H1 (cell line): ENCODE measurements around the gene TBC1D22A. TPM values are rescaled to one million over a fixed set of nuclear protein-coding genes. Genes with fewer than 3 reads are reported as not detected.

Experiments used
- CBX5 ChIP-seq: fragments of 300-800, 300-1000 bp; sonication (generic); IDR thresholded peaks from 2 replicates; pipeline ENCODE4 v1.7.1; 2016; ENCODE audit warnings: antibody characterized with exemption, low read length, low read depth
- CHD1 ChIP-seq: IDR thresholded peaks from 2 replicates; pipeline ENCODE4 v1.6.1; 2012; ENCODE audit warnings: low read depth, low read length, improper control_type of control experiment
- E2F6 ChIP-seq: IDR thresholded peaks from 2 replicates; pipeline ENCODE4 v1.6.1; 2012; ENCODE audit warnings: inconsistent platforms
- EZH2 ChIP-seq: fragments of 200-600 bp; sonication (generic); IDR thresholded peaks from 2 replicates; pipeline ENCODE4 v1.7.1; 2012; ENCODE audit warnings: low read depth, mild to moderate bottlenecking, moderate library complexity, low read length, inconsistent platforms; ENCODE audit not compliant: severe bottlenecking
- HDAC2 ChIP-seq, 2 experiments: fragments of 300-600 bp in 1 of 2; sonication (generic) in 1 of 2; IDR thresholded peaks; 2 replicates each; pipeline ENCODE4 v1.6.1; 2011 to 2012; ENCODE audit warnings: low read depth in 2 of 2, low read length in 2 of 2, mild to moderate bottlenecking in 2 of 2, moderate library complexity in 2 of 2, borderline replicate concordance in 1 of 2, inconsistent platforms in 1 of 2
- SP2 ChIP-seq: IDR thresholded peaks from 2 replicates; pipeline ENCODE4 v1.6.1; 2012; ENCODE audit warnings: mild to moderate bottlenecking, low read length, inconsistent platforms
- polyA plus RNA-seq, 7 experiments: library from polyadenylated mRNA; depleted of rRNA in 3 of 7; stranded (reverse) in 5 of 7; unstranded in 2 of 7; fragments of >200 nt in 5 of 7; fragments of 200-250 nt in 2 of 7; gene quantifications; 1 replicate in 5 of 7; 2 replicates in 1 of 7; 4 replicates in 1 of 7; pipeline versions ENCODE4 v1.2.1 to v1.2.3, GENCODE V29; 2011 to 2013; ENCODE audit warnings: missing spikeins in 2 of 7, mixed read lengths in 2 of 7
- total RNA-seq: library from RNA; stranded (reverse); fragmentation: NEBNext Ultra II Directional; extraction: Animal tissue kit (Norgen Biotek cat#: 25700); gene quantifications from 2 replicates; pipeline ENCODE4 v1.2.1, GENCODE V29; 2021

TBC1D22A gene
- total and polyA plus RNA-seq, 2 of the 8 experiments (the other 6 are each of a cell fraction or from before 2014, with no cell fraction given): 11.9 to 18.4 TPM

- TF ChIP-seq HDAC2 (IDR thresholded peaks at IDR 0.05; ENCODE audit: borderline replicate concordance in 1 of 2, low read depth in 2 of 2, low read length in 2 of 2): no peak
- no peak for TF ChIP-seq CBX5
- TF ChIP-seq CHD1: no peak
- TF ChIP-seq EZH2: no peak
- no peak for TF ChIP-seq E2F6
- no peak for TF ChIP-seq SP2
These were observed 174.7 kb downstream of the TBC1D22A start (continued) for GRCh38 chr22:46937185-46937584.
